Ovary (tissue), 10 donors: ENCODE measurements around the gene SLC35B1. TPM values are rescaled to one million over a fixed set of nuclear protein-coding genes. Genes with fewer than 3 reads are reported as not detected.

Experiments
- DNase-seq, 5 donors: peaks; one replicate each; pipeline ENCODE4 v3.0.0-alpha.2; 2019 to 2020
- H3K27ac ChIP-seq, 2 donors: fragments of 200-600 bp; one replicate each; pipeline versions ENCODE4 v1.5.1 to v1.8.0; 2019 to 2022
- H3K27me3 ChIP-seq: fragments of 200-600 bp; one replicate; pipeline ENCODE4 v1.8.0; 2022
- H3K36me3 ChIP-seq: fragments of 200-600 bp; sonication (generic); one replicate; pipeline ENCODE4 v1.5.1; 2019
- H3K4me1 ChIP-seq: one replicate; pipeline ENCODE4 v1.8.1; 2013; ENCODE audit warnings: mild to moderate bottlenecking, moderate library complexity; ENCODE audit not compliant: insufficient read depth
- H3K4me3 ChIP-seq: fragments of 200-600 bp; sonication (generic); one replicate; pipeline ENCODE4 v1.5.1; 2017
- H3K9me3 ChIP-seq, 2 donors: fragments of 200-600 bp in 1 of 2; sonication (generic) in 1 of 2; one replicate each; pipeline versions ENCODE4 v1.5.1 to v1.8.1; 2013 to 2019; ENCODE audit warnings: mild to moderate bottlenecking in 1 of 2, moderate library complexity in 1 of 2
- CTCF ChIP-seq, 3 donors: fragments of 450-650 bp in 2 of 3; fragments of 200-600 bp in 1 of 3; IDR thresholded peaks; one replicate each; pipeline versions ENCODE4 v1.5.1 to v1.8.0; 2016 to 2022; ENCODE audit warnings: antibody characterized with exemption in 3 of 3, mild to moderate bottlenecking in 1 of 3
- EP300 ChIP-seq: sonication (generic); formaldehyde crosslinking; IDR thresholded peaks from one replicate; pipeline ENCODE4 v1.6.1; 2017; ENCODE audit warnings: antibody characterized with exemption
- POLR2A ChIP-seq: fragments of 450-650 bp; IDR thresholded peaks from one replicate; pipeline ENCODE4 v1.6.1; 2017; ENCODE audit warnings: antibody characterized with exemption, mild to moderate bottlenecking, moderate library complexity
- WGBS, 3 donors: extraction: QIAGEN DNeasy Blood & Tissue Kit in 1 of 3; methylation state at CpG; one replicate each; pipeline versions ENCODE4 v1.1.5 to v1.1.7; 2013 to 2017; 5-methylcytosine and 5-hydroxymethylcytosine counted together
- intact Hi-C, 4 donors: fragments of 100-400 bp; cut with DNase I; formaldehyde crosslinking; loops; one replicate each; pipeline versions ENCODE4 v1.11.0 to v1.15.1; 2022 to 2023
- long read RNA-seq, 3 donors: library from polyadenylated mRNA in 2 of 3; unstranded in 2 of 3; transcript quantifications; one replicate each; pipeline ENCODE4 v2.0.0 and lab custom pipeline, GENCODE V29; 2021 to 2026
- polyA plus RNA-seq, 2 donors: library from polyadenylated mRNA; stranded (reverse); fragments of 200-250 nt in 1 of 2; fragments of 350-450 nt in 1 of 2; fragmentation: Illumina TruSeq in 1 of 2; extraction: RNeasy Lipid Tissue Mini Kit (QIAGEN cat#74804) in 1 of 2; gene quantifications; one replicate each; pipeline ENCODE4 v1.2.3, GENCODE V29; 2013 to 2014
- total RNA-seq, 7 donors: library from RNA; depleted of rRNA in 2 of 7; stranded (reverse); fragments of >200 nt in 2 of 7; fragmentation: NEBNext Ultra II Directional in 3 of 7; extraction: Animal tissue kit (Norgen Biotek cat#: 25700) in 3 of 7; gene quantifications; one replicate each; pipeline versions ENCODE4 v1.1.0 to v1.2.4, GENCODE V29; 2016 to 2023
- donor health status: DM: no; HTN: no; CAD: no; lungs with moderate emphysema.
- donor health status: DM: no; HTN: no; CAD: no.
- donor health status: Bipolar disorder and iron deficiency.
- donor health status: DM: yes; HTN: yes; CAD: no.
- donor health status: DM: no; HTN: no; CAD: no.
- donor health status: DM: yes; HTN: yes; CAD: no.

Gene SLC35B1
- total RNA-seq (10 to 100 TPM; 22.9 to 53.3 (median 28.8) TPM), polyA plus RNA-seq (10 to 100 TPM; 20.9 to 41.0 TPM)
- long read RNA-seq, donor 1, transcript SLC35B1-209 (9 exons, 1,320 nt) = minor isoform, 10 of 61 reads
- long read RNA-seq, donor 1, transcript SLC35B1-220 (9 exons, 1,611 nt) = major isoform, 40 of 61 reads
- long read RNA-seq, donor 1, partial matches to known transcripts = 1 of 61 reads
- long read RNA-seq, donor 1, other reads (novel, unspliced or antisense) = 9 of 61 reads
- long read RNA-seq, donor 2, transcript SLC35B1-220 (9 exons, 1,611 nt) = major isoform, 8 of 25 reads
- long read RNA-seq, donor 2, partial matches to known transcripts = 12 of 25 reads
- long read RNA-seq, donor 2, other reads (novel, unspliced or antisense) = 0 of 25 reads
- long read RNA-seq, donor 3, transcript SLC35B1-220 (9 exons, 1,611 nt) = major isoform, 20 of 25 reads
- long read RNA-seq, donor 3, partial matches to known transcripts = 0 of 25 reads
- long read RNA-seq, donor 3, other reads (novel, unspliced or antisense) = 4 of 25 reads

- peak; percentile 33 for TF ChIP-seq POLR2A
- no peak for TF ChIP-seq EP300
- TF ChIP-seq CTCF (IDR thresholded peaks at IDR 0.05) = peak; percentile 53 to 60 (median 56)
- Histone ChIP-seq H3K27ac (peak within 1 kb of the TSS; percentile 85 to 91), H3K27me3 (no peaks in the 10 kb centered on the region), H3K4me1 (peaks cover 3% of the 10 kb centered on the region), H3K9me3 (no peaks in the 10 kb centered on the region), H3K4me3 (peak within 1 kb of the TSS; percentile 87), H3K36me3 (no peaks in the 10 kb centered on the region)
- WGBS, 3 donors = 1% methylated on average over 47 to 53 of the region's 53 CpGs
- intact Hi-C loops = loop anchor here in 3 of 4 donors (5.0 to 10.0 kb wide), 3 partner anchors 74 to 277 kb away; no protein-coding TSS in a partner anchor
- DNase-seq = peak; percentile 98 to 99 (median 99)
These were observed at the start of gene SLC35B1 for GRCh38 chr17:49707608-49708514. Gene SLC35B1 (minus strand): TSS chr17:49707964. CDS start chr17:49707833, 131 bp downstream.

GRCh38 chr17:49757151-49757777 is 49.5 kb upstream of the SLC35B1 start:
- H3K4me1 ChIP-seq = peaks cover 6% of the 10 kb centered on the region
- H3K27me3 ChIP-seq = no peaks in the 10 kb centered on the region
- WGBS, 3 donors = 28 to 38% (median 29%) methylated on average over 6 of the region's 6 CpGs
- DNase-seq = no peak
- TF ChIP-seq EP300 (no peak), CTCF (IDR thresholded peaks at IDR 0.05) (no peak), POLR2A (no peak)
- H3K36me3 ChIP-seq = no peaks in the 10 kb centered on the region
- intact Hi-C loops = no loop called here
- no peaks in the 10 kb centered on the region for H3K9me3 ChIP-seq
- H3K27ac ChIP-seq = no peak overlapping the region
- H3K4me3 ChIP-seq = no peak overlapping the region

- Histone ChIP-seq H3K9me3 (no peaks in the 10 kb centered on the region), H3K27ac (no peak overlapping the region), H3K4me1 (peaks cover 6% of the 10 kb centered on the region), H3K36me3 (no peaks in the 10 kb centered on the region), H3K27me3 (no peaks in the 10 kb centered on the region), H3K4me3 (no peak overlapping the region)
- 81 to 83% (median 81%) methylated on average over 9 of the region's 9 CpGs for WGBS, 3 donors
- intact Hi-C loops = no loop called here
- no peak for DNase-seq
- TF ChIP-seq POLR2A (no peak), EP300 (no peak), CTCF (IDR thresholded peaks at IDR 0.05) (no peak)
These were observed 48.8 kb upstream of the SLC35B1 start for GRCh38 chr17:49756323-49757150.
